Fibroblast of skin of scalp (primary cell): ENCODE data around the gene AGAP2.

ENCODE experiments used
- DNase-seq: peaks from one replicate; pipeline ENCODE4 v3.0.0-alpha.2; 2013

Gene AGAP2

GRCh38 chr12:57767305-57767698 lies 28.8 kb upstream of the AGAP2 start:
- no peak for DNase-seq

- no peak for DNase-seq
Observed at GRCh38 chr12:57766464-57767304, 28.1 kb upstream of the AGAP2 start, which contains the start of gene CYP27B1. TSS of gene CYP27B1 (minus strand) at chr12:57767078. CDS start at chr12:57767041, 37 bp downstream.

GRCh38 chr12:57765698-57766463 lies 27.3 kb upstream of the AGAP2 start:
- no peak for DNase-seq

GRCh38 chr12:57765003-57765697 lies 26.6 kb upstream of the AGAP2 start:
- no peak for DNase-seq

- DNase-seq: no peak
Observed at GRCh38 chr12:57764662-57765002, 26.1 kb upstream of the AGAP2 start.

- no peak for DNase-seq
Observed at GRCh38 chr12:57763881-57764661, 25.5 kb upstream of the AGAP2 start.

- DNase-seq: no peak
Observed at GRCh38 chr12:57762463-57762862, 23.9 kb upstream of the AGAP2 start.

GRCh38 chr12:57761391-57761998 lies 23.0 kb upstream of the AGAP2 start:
- no peak for DNase-seq

- DNase-seq: no peak
Observed at GRCh38 chr12:57760347-57760982, 21.9 kb upstream of the AGAP2 start.

- DNase-seq: no peak
Observed at GRCh38 chr12:57759360-57759980, 20.9 kb upstream of the AGAP2 start.

GRCh38 chr12:57758552-57759359 lies 20.2 kb upstream of the AGAP2 start:
- no peak for DNase-seq

GRCh38 chr12:57757771-57758170 lies 19.2 kb upstream of the AGAP2 start:
- no peak for DNase-seq

- DNase-seq: no peak
Observed at GRCh38 chr12:57756406-57757341, 18.1 kb upstream of the AGAP2 start.

- DNase-seq: no peak
Observed at GRCh38 chr12:57755454-57756372, 17.2 kb upstream of the AGAP2 start.

GRCh38 chr12:57755194-57755453 lies 16.6 kb upstream of the AGAP2 start:
- DNase-seq: no peak

GRCh38 chr12:57754411-57755193 lies 16.1 kb upstream of the AGAP2 start, which contains the start of gene MARCHF9:
TSS of gene MARCHF9 (plus strand) at chr12:57755103. CDS start at chr12:57755529, 426 bp downstream.
- no peak for DNase-seq

GRCh38 chr12:57753756-57754337 lies 15.3 kb upstream of the AGAP2 start:
- DNase-seq: no peak
